A549 (cell line): ENCODE measurements around the gene RUNX1.

Source experiments
- CEBPB ChIP-seq, 2 experiments: fragments of >200 bp in 1 of 2; sonication (Bioruptor Twin) in 1 of 2; formaldehyde crosslinking in 1 of 2; IDR thresholded peaks; 2 replicates each; pipeline ENCODE4 v1.6.1; 2012 to 2016
- EP300 ChIP-seq, 2 experiments: fragments of >200 bp; sonication (Bioruptor Twin); formaldehyde crosslinking; IDR thresholded peaks; 2 replicates in 1 of 2; 3 replicates in 1 of 2; pipeline ENCODE4 v1.6.1; 2016 to 2017
- FOSL2 ChIP-seq, 2 experiments: fragments of 450-650 bp in 1 of 2; fragments of >200 bp in 1 of 2; sonication (Bioruptor Twin) in 1 of 2; formaldehyde crosslinking; IDR thresholded peaks; 2 replicates each; pipeline versions ENCODE4 v1.5.0 to v1.6.1; 2016 to 2020; ENCODE audit warnings: mild to moderate bottlenecking in 1 of 2, moderate library complexity in 1 of 2
- HDAC2 ChIP-seq: fragments of 200-600 bp; sonication (generic); IDR thresholded peaks from 2 replicates; pipeline ENCODE4 v1.6.1; 2016
- MYC ChIP-seq: IDR thresholded peaks from 2 replicates; pipeline ENCODE4 v1.6.1; 2012; ENCODE audit warnings: mild to moderate bottlenecking, inconsistent platforms, low read length, improper control_type of control experiment, borderline replicate concordance
- PHF8 ChIP-seq: fragments of 200-600 bp; sonication (generic); IDR thresholded peaks from 2 replicates; pipeline ENCODE4 v1.6.1; 2016; ENCODE audit warnings: low read depth, mild to moderate bottlenecking, antibody characterized with exemption, moderate library complexity, borderline replicate concordance
- POLR2A ChIP-seq: IDR thresholded peaks from 2 replicates; pipeline ENCODE4 v1.6.1; 2012; ENCODE audit warnings: mild to moderate bottlenecking, low read length
- RAD21 ChIP-seq, 2 experiments: fragments of >200 bp in 1 of 2; sonication (Bioruptor Twin) in 1 of 2; formaldehyde crosslinking in 1 of 2; IDR thresholded peaks in 1 of 2; conservative IDR thresholded peaks in 1 of 2; 2 replicates in 1 of 2; 3 replicates in 1 of 2; pipeline ENCODE4 v1.6.1; 2012 to 2018; ENCODE audit warnings: inconsistent platforms in 1 of 2
- SMC3 ChIP-seq: fragments of >200 bp; sonication (Bioruptor Twin); formaldehyde crosslinking; IDR thresholded peaks from 3 replicates; pipeline ENCODE4 v1.6.1; 2018; ENCODE audit warnings: inconsistent platforms
- TF ChIP-seq, protein P1 (sequence below): fragments of >200 bp; sonication (Bioruptor Twin); formaldehyde crosslinking; IDR thresholded peaks from 3 replicates; pipeline ENCODE4 v1.5.1; 2016
- TF ChIP-seq, protein P2 (sequence below): fragments of 450-650 bp; IDR thresholded peaks from 2 replicates; pipeline ENCODE4 v1.6.1; 2014; ENCODE audit warnings: antibody characterized with exemption

DNA sequence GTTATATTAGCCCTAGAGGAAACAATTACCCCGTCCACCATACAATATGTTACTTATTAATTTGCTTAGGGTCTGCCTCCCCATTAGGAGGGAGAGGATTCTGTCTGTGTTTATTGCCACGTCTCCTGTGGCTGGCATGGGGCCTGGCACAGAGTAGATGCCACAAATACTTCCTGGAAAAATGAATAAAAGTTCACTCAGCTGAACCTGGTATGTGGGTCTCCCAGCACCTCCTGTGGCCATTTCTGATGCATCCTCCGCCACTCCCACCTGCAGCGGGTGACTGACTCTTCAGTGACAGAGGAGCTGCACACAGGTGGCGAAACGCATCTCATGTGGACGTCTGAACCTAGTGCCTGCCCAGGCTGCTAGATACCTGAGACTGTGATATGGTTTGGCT, 267.6 kb downstream of the RUNX1 start:
- TF ChIP-seq RAD21 (conservative IDR thresholded peaks at IDR 0.05 in 1 of 2, IDR thresholded peaks at IDR 0.05 in 1 of 2), result no peak
- TF ChIP-seq, protein P1, sequence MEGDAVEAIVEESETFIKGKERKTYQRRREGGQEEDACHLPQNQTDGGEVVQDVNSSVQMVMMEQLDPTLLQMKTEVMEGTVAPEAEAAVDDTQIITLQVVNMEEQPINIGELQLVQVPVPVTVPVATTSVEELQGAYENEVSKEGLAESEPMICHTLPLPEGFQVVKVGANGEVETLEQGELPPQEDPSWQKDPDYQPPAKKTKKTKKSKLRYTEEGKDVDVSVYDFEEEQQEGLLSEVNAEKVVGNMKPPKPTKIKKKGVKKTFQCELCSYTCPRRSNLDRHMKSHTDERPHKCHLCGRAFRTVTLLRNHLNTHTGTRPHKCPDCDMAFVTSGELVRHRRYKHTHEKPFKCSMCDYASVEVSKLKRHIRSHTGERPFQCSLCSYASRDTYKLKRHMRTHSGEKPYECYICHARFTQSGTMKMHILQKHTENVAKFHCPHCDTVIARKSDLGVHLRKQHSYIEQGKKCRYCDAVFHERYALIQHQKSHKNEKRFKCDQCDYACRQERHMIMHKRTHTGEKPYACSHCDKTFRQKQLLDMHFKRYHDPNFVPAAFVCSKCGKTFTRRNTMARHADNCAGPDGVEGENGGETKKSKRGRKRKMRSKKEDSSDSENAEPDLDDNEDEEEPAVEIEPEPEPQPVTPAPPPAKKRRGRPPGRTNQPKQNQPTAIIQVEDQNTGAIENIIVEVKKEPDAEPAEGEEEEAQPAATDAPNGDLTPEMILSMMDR, result no peak
- no peak for TF ChIP-seq POLR2A
- no peak for TF ChIP-seq EP300 (IDR thresholded peaks at IDR 0.05)
- TF ChIP-seq FOSL2 (IDR thresholded peaks at IDR 0.05), result no peak
- no peak for TF ChIP-seq FOSL2 (CRISPR knock-in tag; IDR thresholded peaks at IDR 0.05)
- no peak for TF ChIP-seq MYC
- TF ChIP-seq CEBPB (IDR thresholded peaks at IDR 0.05), result no peak
- TF ChIP-seq SMC3, result no peak
- TF ChIP-seq HDAC2, result no peak
- TF ChIP-seq, protein P2, sequence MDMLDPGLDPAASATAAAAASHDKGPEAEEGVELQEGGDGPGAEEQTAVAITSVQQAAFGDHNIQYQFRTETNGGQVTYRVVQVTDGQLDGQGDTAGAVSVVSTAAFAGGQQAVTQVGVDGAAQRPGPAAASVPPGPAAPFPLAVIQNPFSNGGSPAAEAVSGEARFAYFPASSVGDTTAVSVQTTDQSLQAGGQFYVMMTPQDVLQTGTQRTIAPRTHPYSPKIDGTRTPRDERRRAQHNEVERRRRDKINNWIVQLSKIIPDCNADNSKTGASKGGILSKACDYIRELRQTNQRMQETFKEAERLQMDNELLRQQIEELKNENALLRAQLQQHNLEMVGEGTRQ, result no peak
- no peak for TF ChIP-seq PHF8
